ENCODE measurements around the gene ITIH4.

The ITIH4 gene

DNA sequence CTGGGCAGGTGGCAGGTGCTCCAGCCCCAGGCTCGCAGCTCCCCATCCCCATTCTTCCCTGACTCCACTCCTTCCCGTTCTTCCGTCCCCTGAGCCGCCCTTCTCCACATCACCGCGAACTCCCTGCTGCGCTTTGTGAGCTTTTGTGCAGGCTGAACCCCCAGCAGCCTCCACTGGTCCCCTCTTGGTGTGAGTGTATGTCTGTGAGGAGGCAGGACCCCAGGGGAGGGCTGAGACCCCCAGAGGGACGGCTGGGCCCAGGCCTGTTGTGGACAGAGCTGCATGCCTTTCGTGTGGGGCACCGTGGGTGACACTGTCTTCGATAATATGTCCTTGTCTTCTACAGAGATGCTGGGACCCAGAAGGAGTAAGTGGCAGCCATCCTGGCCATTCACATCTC lies 43.2 kb downstream of the ITIH4 start:
- TF ChIP-seq, protein P1, sequence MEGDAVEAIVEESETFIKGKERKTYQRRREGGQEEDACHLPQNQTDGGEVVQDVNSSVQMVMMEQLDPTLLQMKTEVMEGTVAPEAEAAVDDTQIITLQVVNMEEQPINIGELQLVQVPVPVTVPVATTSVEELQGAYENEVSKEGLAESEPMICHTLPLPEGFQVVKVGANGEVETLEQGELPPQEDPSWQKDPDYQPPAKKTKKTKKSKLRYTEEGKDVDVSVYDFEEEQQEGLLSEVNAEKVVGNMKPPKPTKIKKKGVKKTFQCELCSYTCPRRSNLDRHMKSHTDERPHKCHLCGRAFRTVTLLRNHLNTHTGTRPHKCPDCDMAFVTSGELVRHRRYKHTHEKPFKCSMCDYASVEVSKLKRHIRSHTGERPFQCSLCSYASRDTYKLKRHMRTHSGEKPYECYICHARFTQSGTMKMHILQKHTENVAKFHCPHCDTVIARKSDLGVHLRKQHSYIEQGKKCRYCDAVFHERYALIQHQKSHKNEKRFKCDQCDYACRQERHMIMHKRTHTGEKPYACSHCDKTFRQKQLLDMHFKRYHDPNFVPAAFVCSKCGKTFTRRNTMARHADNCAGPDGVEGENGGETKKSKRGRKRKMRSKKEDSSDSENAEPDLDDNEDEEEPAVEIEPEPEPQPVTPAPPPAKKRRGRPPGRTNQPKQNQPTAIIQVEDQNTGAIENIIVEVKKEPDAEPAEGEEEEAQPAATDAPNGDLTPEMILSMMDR (conservative IDR thresholded peaks at IDR 0.05; ENCODE audit: low read depth, low read length) = no peak

GRCh38 chr3:52786330-52787215 lies 43.9 kb downstream of the ITIH4 start:
- no peak for DNase-seq (ENCODE audit: low read depth)
- TF ChIP-seq, protein P1 (conservative IDR thresholded peaks at IDR 0.05; ENCODE audit: low read depth, low read length) = no peak
- H3K4me3 ChIP-seq (ENCODE audit: low read length) = no peak overlapping the region

More for the DNA sequence above, 43.2 kb downstream of the ITIH4 start:
- no peak for DNase-seq (ENCODE audit: low read depth)
- H3K4me3 ChIP-seq (ENCODE audit: low read length) = no peak overlapping the region

DNA sequence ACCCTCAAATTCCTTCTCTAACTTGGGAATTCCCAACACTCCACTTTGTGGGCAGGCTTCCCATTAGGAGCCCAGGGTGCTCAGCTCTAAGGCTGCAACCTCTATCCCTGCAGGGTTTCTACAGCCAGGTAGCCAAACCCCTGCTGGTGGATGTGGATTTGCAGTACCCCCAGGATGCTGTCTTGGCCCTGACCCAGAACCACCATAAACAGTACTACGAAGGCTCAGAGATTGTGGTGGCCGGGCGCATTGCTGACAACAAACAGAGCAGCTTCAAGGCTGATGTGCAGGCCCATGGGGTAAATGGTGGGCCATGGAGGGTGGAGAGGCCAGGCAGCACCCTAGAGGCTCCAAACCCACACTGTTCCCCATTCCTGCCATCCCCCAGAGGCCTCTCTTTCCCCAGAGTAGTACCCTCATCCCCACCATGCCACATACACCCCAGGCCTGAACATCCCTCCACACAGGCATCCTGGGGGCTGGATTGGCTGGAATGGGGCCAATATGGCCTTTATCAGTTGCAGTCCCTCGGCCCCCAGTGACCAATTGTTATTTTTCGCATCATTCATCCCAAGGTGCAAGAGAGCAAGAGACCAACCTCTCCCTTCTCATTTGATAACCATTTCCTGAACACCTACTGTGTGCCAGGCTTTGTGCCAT lies 45.4 kb downstream of the ITIH4 start:
- no peak overlapping the region for H3K4me3 ChIP-seq (ENCODE audit: low read length)
- TF ChIP-seq, protein P1 (conservative IDR thresholded peaks at IDR 0.05; ENCODE audit: low read depth, low read length) = no peak
- DNase-seq (ENCODE audit: low read depth) = no peak

GRCh38 chr3:52784021-52784621 lies 46.4 kb downstream of the ITIH4 start:
- no peak for DNase-seq (ENCODE audit: low read depth)
- TF ChIP-seq, protein P1 (conservative IDR thresholded peaks at IDR 0.05; ENCODE audit: low read depth, low read length) = no peak
- H3K4me3 ChIP-seq (ENCODE audit: low read length) = no peak overlapping the region

DNA sequence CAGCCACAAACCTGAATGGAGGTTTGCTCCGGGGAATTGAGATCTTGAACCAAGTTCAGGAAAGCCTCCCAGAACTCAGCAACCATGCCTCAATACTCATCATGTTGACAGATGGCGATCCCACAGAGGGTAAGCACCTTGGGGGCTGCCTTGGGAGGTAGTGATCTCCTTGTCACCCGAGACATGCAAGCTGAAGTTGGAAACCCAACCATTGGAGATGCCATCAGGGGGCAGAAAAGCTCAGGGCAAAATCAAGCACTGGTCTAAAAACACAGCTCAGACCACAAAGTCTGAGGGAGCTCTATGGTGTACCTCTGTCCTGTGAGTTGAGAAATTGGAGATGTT lies 47.3 kb downstream of the ITIH4 start:
- H3K4me3 ChIP-seq (ENCODE audit: low read length) = no peak overlapping the region
- no peak for DNase-seq (ENCODE audit: low read depth)
- TF ChIP-seq, protein P1 (conservative IDR thresholded peaks at IDR 0.05; ENCODE audit: low read depth, low read length) = no peak

DNA sequence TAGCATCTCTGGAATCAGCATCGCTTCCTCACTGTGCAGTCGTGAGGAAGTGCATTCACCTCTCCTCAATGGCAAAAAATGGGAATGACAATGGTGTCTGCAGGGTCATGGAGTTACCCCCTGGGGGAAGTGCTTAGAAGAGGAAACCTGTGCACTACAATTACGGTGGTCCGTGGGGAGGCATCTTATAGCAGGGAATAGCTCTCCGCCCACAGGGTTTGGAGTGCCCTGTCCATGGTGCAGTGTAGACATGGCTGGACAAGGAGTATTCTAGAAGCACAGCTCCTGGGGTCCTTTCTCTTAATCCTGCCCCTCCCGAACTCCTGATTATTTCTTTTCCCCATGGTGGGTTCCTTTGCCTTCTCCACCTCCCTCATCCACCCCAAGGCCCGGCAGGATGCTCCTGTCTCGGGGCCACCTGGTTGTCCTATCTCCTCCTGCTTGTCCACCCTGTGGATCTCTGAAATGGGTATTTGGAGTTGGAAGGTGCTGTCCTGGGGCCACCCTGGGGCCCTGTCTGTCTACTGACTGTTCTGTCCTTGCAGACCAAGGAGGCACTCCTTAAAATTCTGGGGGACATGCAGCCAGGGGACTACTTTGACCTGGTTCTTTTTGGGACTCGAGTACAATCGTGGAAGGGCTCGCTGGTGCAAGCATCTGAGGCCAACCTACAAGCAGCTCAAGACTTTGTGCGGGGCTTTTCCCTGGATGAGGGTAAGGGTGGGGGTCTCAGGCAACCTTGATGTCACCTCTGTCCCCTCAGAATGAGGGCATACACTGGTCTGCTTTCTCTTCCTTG lies 47.9 kb downstream of the ITIH4 start:
- DNase-seq (ENCODE audit: low read depth) = no peak
- TF ChIP-seq, protein P1 (conservative IDR thresholded peaks at IDR 0.05; ENCODE audit: low read depth, low read length) = no peak
- H3K4me3 ChIP-seq (ENCODE audit: low read length) = no peak overlapping the region

All from retinal pigment epithelial cell (primary cell).